HG02759 (cell line): Measurements from ENCODE around the gene ALDH5A1.
"Not testable (repeated sequence)": the region's sequence is repeated elsewhere in the genome, so short reads cannot be mapped to it uniquely, and the experiment has no call there.

Source experiments
- ATAC-seq: cut with Tn5 transposase; IDR thresholded peaks from one replicate; pipeline ENCODE4 v1.9.1; 2021; ENCODE audit warnings: mild to moderate bottlenecking, moderate library complexity; ENCODE audit not compliant: unreplicated experiment

The ALDH5A1 gene

DNA sequence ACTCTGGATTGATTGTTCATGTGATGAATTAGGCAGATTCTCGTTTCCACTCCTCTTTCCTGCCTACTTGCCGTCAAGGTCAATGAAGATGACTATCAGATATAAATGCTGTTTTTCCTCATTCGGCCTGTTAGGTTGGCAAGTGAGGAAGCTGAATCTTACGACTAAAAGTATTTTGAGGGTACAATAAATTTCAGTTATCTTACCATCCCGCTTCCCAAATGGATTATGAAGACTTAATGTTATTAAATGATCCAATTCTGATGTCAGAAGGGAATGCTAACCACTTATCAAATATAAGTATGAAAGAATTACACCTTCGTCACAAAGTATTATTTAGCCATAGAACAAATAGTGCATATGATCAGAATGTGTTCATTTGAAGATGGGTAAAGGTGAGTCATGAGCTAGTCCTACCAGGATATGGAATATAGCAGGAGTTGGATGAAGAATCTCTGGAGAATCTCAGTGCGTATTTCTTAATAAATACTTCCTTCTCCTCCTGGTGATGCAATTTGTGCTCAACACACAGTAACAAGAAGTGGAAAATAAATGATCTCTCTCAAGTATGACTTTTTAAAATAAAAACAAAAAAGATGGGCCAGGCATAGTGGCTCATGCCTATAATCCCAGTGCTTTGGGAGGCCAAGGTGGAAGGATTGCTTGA, 10.0 kb upstream of the ALDH5A1 start:
- no peak for ATAC-seq

DNA sequence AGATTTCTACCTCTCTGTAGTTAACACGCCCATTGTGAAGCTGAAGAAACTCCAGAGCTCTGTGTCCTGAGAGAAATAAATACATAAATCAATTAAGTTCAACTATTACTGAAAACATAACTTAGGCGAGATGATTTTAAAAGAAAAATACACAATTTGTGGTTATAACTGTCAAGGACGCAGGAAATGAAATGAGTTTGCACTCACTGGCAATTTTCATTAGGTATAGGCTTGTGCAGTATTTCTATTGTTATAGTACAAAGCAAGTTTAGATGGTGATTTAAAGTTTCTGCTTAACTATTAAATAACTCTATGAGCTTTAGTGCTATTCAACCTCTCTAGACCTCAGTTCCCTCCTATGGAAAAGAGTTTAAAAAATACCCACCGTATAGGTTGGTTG, 8.7 kb upstream of the ALDH5A1 start:
- no peak for ATAC-seq

DNA sequence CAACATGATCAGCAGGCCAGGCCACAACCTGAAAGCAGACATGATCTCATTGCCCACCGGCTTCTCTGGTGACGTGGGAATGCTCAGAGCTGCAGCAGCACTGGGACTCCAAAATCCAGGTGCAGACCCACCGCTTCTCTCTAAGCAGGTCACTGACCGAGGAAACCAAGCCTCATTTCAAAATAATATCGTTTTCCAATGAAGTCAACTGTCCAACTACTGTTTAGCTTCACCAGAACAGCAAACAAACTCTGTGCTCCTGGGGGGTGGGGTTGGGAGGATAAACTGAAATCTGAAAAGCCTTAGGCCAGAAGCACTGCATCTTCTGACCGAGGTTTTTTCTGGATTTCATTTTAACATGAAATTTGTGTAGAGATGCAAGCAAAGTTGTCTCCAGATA, 5.3 kb upstream of the ALDH5A1 start, which contains the start of gene GPLD1:
Gene GPLD1, minus strand, starts transcription at position 109 of the 400 bp plus-strand sequence. Its CDS starts 67 bp downstream, at position 42.
- ATAC-seq: no peak

DNA sequence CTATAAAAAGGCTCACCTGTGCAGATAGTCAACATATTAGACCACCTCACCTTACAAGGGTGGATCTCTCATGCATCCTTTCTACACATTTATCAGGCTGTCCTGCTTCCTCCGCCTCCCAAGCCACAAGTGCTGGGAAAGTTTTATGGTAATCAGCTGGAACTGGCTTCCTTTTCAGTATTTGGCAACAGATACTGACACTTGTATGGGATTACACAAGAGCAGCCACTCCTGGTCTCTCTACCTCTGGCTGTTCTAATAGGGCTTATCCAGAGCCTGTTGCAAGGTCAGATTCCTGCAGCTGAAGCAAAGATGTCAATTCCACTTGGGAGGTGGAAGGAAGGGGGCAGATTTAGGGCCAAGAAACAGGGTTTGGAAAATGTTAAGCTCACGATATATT, 4.9 kb upstream of the ALDH5A1 start:
- ATAC-seq: no peak

DNA sequence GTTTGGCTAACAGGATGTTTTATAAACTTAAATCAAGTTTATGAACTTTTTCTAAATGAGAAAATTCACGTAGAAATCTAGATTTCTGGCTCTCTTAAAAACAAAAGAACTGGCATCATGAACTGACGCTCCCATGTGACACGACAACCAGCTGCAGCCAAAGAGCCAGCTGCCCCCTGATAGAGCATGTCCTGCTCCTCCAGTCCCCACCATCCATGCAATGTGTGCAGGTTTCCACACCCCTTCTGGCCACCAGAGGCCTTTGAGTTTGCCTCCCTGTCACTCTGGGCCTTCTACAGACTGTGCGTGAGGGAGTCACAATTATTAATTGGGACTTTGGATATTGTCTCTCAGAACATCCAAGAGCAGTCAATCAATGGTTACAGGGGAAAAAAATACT, 3.8 kb upstream of the ALDH5A1 start:
- ATAC-seq: no peak

DNA sequence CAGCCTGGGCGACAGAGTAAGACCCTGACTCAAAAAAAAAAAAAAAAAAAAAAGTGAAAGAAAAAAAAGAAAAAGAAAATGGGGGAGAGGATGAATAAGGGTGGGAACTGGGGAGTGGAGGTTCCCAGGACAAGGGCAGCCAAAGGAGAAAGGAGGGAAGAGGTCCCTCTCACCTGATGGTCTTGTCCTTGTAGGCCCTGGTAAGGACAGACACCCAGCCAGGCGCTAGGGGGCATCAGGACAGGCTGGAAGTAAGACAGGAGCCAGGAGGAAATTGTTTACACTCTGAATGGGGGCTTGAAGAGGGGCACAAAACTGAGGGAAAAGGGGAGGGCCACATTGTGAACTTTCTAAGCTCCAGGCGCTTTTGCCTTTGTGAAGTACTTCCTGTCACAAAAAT, 2.3 kb upstream of the ALDH5A1 start:
- ATAC-seq: no peak

DNA sequence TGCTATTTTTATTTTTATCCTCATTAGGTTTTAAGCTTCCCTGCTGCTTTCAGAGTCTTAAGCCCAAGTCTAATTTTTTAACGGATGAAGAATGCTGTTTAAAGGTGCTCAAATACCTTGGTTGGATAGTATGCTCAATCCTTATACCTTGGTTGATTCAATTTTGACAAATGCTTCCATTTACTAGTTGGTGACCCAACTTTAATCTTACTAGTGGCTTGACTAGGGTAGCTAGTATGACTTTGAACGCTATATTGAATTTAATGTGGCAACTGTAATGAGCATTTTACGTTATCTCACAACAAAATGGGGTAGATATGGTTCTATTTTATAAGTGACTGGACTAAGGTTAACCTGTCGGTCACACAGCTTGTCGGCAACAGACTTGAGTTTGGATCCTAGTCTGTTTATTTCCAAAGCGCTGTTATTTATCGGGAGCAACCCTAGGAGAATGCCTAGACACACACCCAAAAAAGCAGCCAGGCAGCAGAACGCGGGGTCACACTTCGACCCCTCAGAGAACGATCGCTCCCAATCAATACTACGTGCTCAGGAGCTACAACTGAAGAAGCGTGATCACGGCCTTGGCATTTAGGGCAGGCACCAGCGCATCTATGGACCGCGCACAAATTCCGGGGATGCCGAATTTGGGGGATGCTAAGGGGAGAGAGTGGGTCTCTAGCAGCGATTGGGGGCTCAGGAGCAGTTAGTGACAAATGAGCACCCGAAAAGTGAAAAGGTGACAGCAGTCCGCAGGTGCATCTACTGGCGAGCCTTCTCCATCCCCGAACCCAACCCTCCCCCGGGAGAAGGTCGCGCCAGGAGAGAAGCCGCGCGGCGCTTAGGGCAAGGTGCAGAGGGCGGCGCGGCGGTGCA, 586 bp upstream of the ALDH5A1 start:
- ATAC-seq: peak; percentile 0

DNA sequence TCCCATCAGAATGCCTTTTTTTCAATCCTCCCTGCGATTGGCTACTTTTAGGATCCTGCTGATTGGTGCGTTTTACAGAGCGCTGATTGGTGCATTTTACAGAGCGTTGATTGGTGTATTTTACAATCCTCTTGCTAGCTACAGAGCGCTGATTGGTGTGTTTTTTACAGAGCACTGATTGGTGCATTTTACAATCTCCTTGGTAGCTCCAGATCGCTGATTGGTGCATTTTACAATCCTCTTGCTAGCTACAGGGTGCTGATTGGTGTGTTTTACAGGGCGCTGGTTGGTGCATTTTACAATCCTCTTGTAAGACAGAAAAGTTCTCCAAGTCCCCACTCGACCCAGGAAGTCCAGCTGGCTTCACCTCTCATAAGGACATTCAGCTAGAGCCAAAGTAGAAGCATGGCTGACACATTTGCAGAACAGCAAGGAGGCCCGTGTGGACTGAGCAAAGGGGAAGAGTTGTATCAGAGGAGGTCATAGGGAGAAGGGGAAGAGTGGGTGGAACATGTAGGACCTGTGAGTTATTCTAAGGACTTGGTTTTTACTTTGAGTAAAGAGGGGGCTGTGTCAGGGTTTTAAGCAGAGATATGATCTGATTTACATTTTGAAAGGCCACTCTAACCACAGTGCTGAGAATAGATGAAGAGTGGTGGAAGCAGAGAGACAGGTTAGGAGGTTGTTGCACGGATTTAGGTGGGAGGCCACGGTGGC, 2.6 kb downstream of the ALDH5A1 start:
- ATAC-seq: no peak

DNA sequence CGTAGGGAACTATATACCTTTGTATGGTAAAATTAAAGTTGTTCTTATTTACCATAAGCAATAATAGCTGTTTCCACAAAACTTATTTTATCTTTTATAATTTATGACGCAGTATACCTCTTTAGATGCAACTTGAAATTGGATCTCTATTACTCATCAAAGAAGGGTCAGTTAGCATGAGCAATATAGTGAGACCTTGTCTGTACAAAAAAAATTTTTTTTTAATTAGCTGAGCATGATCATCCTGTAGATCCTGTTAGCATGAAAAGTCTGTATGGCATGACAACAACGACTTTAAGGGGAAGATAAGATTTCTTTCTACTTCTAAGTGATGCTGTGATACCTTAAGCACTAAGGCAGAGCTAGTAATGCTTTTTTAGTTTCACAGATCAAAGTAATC, 5.9 kb downstream of the ALDH5A1 start:
- ATAC-seq: no peak

DNA sequence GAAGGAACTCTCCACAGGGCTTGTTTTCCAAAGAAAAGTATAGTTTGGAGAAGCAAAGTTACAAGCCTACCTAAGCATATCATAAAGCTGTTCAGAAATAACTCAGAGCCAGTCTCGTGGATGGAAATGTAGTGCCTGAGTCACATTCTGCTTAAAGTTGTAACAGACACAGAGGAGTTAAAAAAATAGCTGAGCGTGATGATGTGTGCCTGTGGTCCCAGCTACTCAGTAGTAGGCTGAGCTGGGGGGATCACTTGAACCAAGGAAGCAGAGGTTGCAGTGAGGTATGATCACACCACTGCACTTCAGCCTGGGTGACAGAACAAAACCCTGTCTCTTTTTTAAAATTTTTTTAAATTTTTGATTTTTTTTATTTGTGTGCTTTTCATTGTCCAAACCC, 6.6 kb downstream of the ALDH5A1 start:
- ATAC-seq: no peak

DNA sequence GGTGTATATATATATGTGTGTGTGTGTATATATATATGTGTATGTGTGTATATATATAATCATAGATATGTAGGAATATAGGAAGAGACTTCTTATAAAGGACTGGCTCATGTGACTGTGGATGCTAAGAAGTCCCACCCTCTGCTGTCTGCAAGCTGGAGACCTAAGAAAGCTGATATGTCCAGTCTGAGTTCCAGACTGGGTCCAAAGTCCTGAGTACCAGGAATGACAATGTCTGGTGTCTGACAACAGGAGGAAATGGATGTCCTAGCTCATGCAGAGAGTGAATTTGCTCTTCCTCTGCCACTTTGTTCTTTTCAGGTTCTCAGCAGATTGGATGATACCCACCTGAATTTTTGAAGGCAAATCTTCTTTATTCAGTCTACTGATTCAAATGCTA, 7.1 kb downstream of the ALDH5A1 start:
- ATAC-seq: no peak

DNA sequence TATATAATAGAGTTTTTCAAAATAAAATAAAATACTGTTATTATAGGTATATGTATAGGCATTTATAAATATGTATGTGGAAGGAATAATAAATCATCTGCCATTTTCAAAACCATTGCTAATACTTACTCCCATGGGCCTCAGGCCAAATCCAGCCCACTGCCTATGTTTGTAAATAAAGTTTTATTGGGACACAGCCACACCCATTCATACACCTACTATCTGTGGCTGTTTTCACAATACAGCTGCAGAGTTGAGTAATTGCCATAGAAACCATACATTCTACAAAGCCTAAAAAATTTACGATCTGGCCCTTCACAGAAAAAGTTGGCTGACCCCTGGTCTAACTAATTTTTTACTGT, 9.5 kb downstream of the ALDH5A1 start:
- ATAC-seq: no peak

DNA sequence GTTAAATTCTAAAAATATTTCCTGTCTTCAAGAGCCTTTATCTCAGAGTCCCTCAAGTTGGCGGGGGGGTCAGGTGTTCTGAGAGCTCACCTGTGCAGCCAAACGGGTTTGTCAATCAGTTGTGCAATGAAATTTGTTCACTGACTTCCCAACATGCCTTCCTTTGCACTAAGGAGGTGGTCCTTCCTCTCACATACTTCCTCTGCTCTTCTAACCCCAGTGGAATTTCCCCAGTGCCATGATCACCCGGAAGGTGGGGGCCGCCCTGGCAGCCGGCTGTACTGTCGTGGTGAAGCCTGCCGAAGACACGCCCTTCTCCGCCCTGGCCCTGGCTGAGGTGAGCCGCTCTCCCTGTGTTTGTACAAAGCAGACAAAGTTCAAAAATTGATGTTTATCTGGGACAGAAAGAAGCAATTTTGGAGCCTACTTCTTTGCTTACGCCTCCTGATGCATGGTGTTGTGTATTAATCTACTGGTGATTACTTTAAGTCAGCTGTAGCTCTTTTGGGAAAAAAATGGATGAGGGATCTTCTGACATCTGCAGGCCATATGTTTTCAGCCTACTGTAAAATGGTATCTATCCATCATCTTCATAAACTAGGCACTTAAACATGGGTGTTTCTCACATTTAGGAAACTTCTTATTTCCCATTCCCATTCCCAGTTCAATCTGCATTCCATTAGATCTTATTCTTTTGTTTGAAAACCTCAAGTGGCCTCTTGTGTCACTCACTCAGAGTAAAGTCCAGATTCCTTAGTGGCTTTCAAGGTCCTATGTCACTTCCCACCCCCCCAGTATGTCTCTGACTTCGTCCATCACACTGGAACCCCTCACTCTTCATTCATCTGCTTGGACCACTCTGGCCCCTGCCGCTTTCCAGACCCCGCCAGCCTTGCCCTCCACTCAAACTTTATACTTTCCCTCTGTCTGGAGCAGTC, 10.1 kb downstream of the ALDH5A1 start:
- no peak for ATAC-seq

DNA sequence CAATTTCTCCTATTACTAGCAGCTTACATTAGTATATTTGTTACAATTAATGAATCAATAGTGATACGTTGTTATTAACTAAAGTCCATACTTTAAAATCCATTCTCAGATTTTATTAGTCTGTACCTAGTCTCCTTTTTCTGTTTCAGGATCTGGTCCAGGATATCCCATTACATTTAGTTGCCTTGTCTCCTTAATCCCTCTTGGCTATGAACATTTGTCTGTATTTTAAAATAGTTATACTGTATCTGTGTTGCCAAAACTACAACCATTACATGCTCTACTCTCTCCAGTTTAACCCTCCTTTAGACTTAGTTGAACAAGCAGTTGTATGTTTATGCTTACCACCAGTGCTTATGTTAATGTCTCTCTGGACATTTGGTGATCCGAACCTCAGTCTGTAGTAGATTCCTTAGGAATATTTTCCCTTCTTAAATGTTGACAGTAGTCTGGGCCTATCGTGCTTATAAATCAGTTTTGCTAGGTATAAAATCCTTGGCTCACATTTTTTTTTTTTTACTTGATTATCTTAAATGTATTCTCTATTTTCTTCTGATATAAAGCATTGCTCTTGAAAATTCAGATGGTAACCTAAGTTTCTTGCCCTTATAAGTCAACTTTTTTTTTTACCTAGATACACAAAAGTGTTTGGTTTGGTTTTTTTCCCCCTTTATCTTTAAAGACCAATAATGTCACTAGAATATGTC, 12.2 kb downstream of the ALDH5A1 start:
- ATAC-seq: no peak

DNA sequence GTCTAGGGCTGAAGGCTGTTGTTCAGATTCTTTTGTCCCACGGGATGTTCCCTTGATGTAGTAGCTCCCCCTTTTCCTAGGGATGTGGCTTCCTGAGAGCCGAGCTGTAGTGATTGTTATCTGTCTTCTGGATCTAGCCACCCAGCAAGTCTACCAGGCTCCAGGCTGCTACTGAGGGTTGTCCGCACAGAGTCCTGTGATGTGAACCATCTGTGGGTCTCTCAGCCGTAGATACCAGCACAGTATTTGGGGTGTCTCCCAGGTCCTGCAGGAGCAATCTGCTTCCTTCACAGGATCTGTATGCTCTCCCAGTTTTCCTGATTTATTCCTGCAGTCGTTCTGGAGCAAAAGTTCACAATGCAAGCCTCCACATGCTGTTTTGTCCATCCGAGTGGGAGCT, 17.2 kb downstream of the ALDH5A1 start:
- not testable (repeated sequence) for ATAC-seq

DNA sequence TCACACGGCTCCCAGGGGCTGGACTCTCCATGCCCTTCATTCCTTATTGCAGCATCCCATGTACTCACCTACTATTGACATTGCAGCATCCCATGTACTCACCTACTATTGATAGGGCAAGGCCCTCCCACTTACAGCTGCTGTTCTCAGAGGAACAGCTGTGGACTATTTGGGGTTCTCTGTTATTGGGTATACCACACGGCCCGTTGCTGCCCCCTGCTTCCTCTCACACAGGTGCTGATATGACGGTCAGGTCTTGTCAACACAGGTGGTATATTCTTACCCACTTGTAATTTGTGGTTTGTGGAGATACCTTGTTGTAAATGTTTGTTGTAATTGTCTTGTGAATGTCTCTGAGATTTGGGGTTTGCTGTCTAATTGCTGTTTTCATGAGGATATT, 18.8 kb downstream of the ALDH5A1 start:
- peak; percentile 45 for ATAC-seq

DNA sequence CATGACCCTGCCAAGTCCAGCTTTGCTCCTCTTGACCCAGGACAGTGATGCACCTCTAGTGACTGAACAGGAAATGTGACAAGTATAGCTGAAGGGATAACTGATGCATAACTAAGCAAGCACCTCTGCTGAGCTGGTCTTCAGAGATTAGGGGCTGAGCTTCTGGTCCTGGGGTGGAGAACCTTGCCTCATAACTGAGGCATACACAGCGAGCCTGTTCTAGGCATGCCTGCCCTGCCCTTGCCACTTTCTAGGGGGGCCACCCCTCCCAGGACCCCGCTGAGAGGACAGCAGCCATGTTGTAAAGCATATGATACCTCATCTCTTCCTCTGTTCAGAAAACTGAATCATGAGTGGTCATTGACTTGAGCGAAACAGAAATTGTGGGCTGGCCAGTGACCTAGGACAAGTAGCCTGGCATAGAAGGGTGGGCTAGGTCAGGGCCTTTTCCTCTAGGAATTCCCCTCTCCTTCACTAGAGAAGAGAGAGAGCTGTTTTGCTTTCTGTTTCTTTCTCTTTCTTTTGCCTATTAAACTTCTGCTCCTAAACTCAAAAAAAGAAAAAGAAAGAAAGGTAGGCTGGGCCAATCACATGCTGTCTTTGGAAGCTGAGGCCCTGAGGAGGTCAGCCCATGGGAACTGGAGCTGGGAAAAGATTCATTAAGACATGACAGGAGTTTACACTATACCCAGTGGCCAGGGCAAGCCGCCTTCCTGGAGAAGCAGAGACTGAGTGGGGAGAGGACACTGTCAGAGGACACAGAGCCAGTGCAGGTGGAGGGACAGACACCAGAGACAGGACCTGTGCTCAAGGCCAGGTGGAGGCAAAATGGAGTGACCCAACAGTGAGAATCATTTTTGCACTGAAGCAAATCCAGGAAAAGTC, 23.1 kb downstream of the ALDH5A1 start:
- peak; percentile 74 for ATAC-seq

DNA sequence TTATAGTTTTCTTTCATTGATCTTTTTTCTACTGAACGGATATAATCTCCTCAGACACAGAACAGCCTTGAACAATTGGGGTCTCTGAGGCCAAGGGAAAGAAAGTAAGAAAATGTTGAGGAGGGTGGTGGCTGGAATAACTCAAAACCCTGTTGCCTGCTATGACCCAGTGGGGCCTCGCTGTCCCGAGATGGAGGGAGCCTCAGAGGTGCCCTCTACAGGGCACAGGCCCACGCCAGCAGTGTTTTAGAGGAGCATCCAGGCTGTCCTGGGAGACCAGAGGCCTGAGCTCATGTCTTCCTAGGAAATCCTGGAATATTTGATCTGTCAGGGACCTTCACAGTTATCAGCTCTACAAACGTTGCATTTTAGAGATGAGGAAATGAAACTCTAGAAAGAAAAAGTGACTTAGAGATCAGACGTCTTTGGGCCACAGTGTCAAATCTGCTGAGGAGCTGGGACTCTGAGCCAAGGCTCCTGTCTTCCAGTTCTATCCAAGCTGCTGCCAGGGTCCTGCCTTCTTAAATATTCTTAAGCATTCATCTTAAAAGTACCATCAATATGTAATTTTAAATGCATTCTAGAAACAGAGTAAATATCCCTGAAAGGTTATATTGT, 26.3 kb downstream of the ALDH5A1 start:
- peak; percentile 46 for ATAC-seq
